ENCODE results near the gene ITGBL1. TPM values are rescaled to one million over a fixed set of nuclear protein-coding genes. Genes with fewer than 3 reads are reported as not detected.

ITGBL1 gene
- total RNA-seq, 1 experiment from 2014 or later = 37.1 TPM

DNA sequence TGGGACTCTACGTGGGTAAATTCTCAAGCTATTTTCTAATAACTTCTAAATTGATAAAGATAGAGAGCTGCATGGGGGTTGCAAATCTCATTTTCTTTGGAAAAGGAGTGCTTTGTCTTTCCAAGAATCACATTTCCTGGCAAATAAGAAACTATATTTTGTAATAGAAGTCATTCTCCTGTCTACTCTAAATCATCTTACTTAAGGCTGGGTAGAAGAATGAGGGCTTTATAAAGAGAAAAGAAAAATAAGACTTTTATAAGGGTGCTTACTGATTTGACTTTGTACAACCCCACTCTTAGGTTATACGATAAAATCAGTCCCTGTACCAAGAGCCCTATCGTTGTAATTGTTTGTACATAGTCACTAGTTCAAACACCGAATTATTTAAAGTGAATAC is 14.9 kb downstream of the ITGBL1 start:
- no TSS peak for BruUV-seq (replicated peaks)
- POLR2A ChIA-PET (ENCODE audit: unreplicated experiment) = no interaction called here
- CTCF ChIA-PET = no interaction called here
- Histone ChIP-seq H3K4me3 (ENCODE audit: low read length) (no peak overlapping the region), H4K20me1 (ENCODE audit: low read length) (no peaks in the 10 kb centered on the region), H3K9me2 (replicated peaks; ENCODE audit: low read length) (no peaks in the 10 kb centered on the region), H3K79me2 (ENCODE audit: low read length) (peaks cover 90% of the 10 kb centered on the region), H3K9ac (ENCODE audit: low read length) (no peak overlapping the region), H3K4me1 (ENCODE audit: insufficient read depth, low read length) (peaks cover 28% of the 10 kb centered on the region), H2AFZ (ENCODE audit: low read length) (no peak overlapping the region), H3K9me3 (ENCODE audit: low read length) (no peaks in the 10 kb centered on the region), H3F3A (ENCODE audit: low read length, unreplicated experiment) (no peaks in the 10 kb centered on the region), H3K27me3 (ENCODE audit: low read length) (no peaks in the 10 kb centered on the region), H3K36me3 (ENCODE audit: low read depth, low read length) (no peaks in the 10 kb centered on the region; the same call in 1 of the 2 replicates), H3K27ac (ENCODE audit: low read length) (no peak overlapping the region), H3K4me2 (ENCODE audit: low read length) (no peak overlapping the region)
- intact Hi-C loops (cut with micrococcal nuclease) = no loop called here
- ATAC-seq (no peak), DNase-seq (no peak)
- TF ChIP-seq, protein P1, sequence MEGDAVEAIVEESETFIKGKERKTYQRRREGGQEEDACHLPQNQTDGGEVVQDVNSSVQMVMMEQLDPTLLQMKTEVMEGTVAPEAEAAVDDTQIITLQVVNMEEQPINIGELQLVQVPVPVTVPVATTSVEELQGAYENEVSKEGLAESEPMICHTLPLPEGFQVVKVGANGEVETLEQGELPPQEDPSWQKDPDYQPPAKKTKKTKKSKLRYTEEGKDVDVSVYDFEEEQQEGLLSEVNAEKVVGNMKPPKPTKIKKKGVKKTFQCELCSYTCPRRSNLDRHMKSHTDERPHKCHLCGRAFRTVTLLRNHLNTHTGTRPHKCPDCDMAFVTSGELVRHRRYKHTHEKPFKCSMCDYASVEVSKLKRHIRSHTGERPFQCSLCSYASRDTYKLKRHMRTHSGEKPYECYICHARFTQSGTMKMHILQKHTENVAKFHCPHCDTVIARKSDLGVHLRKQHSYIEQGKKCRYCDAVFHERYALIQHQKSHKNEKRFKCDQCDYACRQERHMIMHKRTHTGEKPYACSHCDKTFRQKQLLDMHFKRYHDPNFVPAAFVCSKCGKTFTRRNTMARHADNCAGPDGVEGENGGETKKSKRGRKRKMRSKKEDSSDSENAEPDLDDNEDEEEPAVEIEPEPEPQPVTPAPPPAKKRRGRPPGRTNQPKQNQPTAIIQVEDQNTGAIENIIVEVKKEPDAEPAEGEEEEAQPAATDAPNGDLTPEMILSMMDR (conservative IDR thresholded peaks at IDR 0.05; ENCODE audit: low read depth, low read length) = no peak
- TF ChIP-seq EZH2 (IDR thresholded peaks at IDR 0.05; ENCODE audit: low read length, unreplicated experiment) = no peak
- TF ChIP-seq EZH2phosphoT487 (IDR thresholded peaks at IDR 0.05; ENCODE audit: borderline replicate concordance, low read length) = no peak

DNA sequence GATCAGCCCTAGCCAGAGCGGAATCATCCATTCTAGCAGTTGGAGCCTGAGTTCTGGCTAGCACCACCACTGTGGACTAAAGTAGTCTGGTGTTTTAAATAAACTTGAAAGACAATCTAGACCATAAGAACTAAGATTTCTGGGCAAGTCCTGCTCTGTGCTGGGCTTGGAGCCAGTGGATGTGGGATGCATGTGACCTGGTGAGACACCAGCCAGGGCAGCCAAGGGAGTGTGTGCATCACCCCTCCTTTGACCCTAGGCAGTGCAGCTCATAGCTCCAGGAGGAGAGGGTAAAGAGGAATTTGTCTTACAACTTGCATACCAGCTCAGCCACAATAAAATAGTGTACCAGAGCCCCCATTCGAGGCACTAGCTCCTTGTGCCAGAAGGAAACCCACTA is 21.0 kb downstream of the ITGBL1 start:
- no peaks in the 10 kb centered on the region for H3K36me3 ChIP-seq (ENCODE audit: low read depth, low read length)
- DNase-seq = peak; percentile 64
- H4K20me1 ChIP-seq (ENCODE audit: low read length) = no peaks in the 10 kb centered on the region
- no peaks in the 10 kb centered on the region for H3K9me3 ChIP-seq (ENCODE audit: low read length)
- no TSS peak for BruUV-seq (replicated peaks)
- CTCF ChIA-PET = no interaction called here
- intact Hi-C loops (cut with micrococcal nuclease) = no loop called here
- H3F3A ChIP-seq (ENCODE audit: low read length, unreplicated experiment) = no peaks in the 10 kb centered on the region
- no peak overlapping the region for H3K4me2 ChIP-seq (ENCODE audit: low read length)
- H3K9ac ChIP-seq (ENCODE audit: low read length) = no peak overlapping the region
- no peak overlapping the region for H3K27ac ChIP-seq (ENCODE audit: low read length)
- H2AFZ ChIP-seq (ENCODE audit: low read length) = no peak overlapping the region
- peaks cover 16% of the 10 kb centered on the region for H3K4me1 ChIP-seq (ENCODE audit: insufficient read depth, low read length)
- POLR2A ChIA-PET (ENCODE audit: unreplicated experiment) = interaction anchor here (0.7 kb wide), 1 partner anchor 9 kb away, joined by 4 read pairs; no protein-coding TSS in a partner anchor
- no peak for TF ChIP-seq EZH2 (IDR thresholded peaks at IDR 0.05; ENCODE audit: low read length, unreplicated experiment)
- TF ChIP-seq, protein P1 (conservative IDR thresholded peaks at IDR 0.05; ENCODE audit: low read depth, low read length) = no peak
- TF ChIP-seq EZH2phosphoT487 (IDR thresholded peaks at IDR 0.05; ENCODE audit: borderline replicate concordance, low read length) = no peak
- H3K79me2 ChIP-seq (ENCODE audit: low read length) = peaks cover 51% of the 10 kb centered on the region
- H3K4me3 ChIP-seq (ENCODE audit: low read length) = no peak overlapping the region
- ATAC-seq = peak; percentile 67
- no peaks in the 10 kb centered on the region for H3K9me2 ChIP-seq (replicated peaks; ENCODE audit: low read length)
- H3K27me3 ChIP-seq (ENCODE audit: low read length) = no peaks in the 10 kb centered on the region

DNA sequence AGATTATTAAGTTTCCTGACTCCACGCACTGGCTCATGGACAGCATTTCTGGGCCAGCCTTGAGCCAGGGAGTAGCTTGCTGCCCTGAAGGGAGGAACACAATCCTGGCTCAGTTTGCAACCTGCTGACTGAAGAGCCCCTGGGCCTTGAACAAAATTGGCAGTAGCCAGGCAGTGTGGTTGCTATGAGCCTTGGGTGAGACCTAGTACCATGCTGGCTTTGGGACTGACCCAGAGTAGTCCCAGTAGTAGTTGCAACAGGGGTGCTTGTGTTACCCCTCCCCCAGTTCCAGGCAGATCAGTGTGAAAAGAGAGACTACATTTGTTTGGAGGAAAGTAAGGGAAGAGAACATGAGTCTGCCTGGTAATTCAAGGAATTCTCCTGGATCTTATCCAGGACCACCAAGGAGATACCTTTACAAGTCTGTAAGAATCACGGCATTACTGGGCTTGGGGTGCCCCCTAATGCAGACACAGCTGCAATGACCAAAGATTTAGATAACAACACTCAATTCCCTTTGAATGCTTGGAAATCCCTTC is 22.0 kb downstream of the ITGBL1 start:
- peaks cover 41% of the 10 kb centered on the region for H3K79me2 ChIP-seq (ENCODE audit: low read length)
- ChIA-PET CTCF (no interaction called here), POLR2A (ENCODE audit: unreplicated experiment) (no interaction called here)
- no peaks in the 10 kb centered on the region for H4K20me1 ChIP-seq (ENCODE audit: low read length)
- intact Hi-C loops (cut with micrococcal nuclease) = no loop called here
- no peaks in the 10 kb centered on the region for H3K27me3 ChIP-seq (ENCODE audit: low read length)
- BruUV-seq (replicated peaks) = no TSS peak
- no peak overlapping the region for H3K4me2 ChIP-seq (ENCODE audit: low read length)
- ATAC-seq (peak; percentile 18; the same call in 1 of the 2 replicates), DNase-seq (peak; percentile 37)
- peaks cover 16% of the 10 kb centered on the region for H3K4me1 ChIP-seq (ENCODE audit: insufficient read depth, low read length)
- no peak overlapping the region for H3K4me3 ChIP-seq (ENCODE audit: low read length)
- H3K9me3 ChIP-seq (ENCODE audit: low read length) = no peaks in the 10 kb centered on the region
- no peak overlapping the region for H3K27ac ChIP-seq (ENCODE audit: low read length)
- no peaks in the 10 kb centered on the region for H3K36me3 ChIP-seq (ENCODE audit: low read depth, low read length)
- no peak overlapping the region for H3K9ac ChIP-seq (ENCODE audit: low read length)
- no peaks in the 10 kb centered on the region for H3F3A ChIP-seq (ENCODE audit: low read length, unreplicated experiment)
- TF ChIP-seq EZH2phosphoT487 (IDR thresholded peaks at IDR 0.05; ENCODE audit: borderline replicate concordance, low read length) = no peak
- TF ChIP-seq, protein P1 (conservative IDR thresholded peaks at IDR 0.05; ENCODE audit: low read depth, low read length) = peak; percentile 46
- no peaks in the 10 kb centered on the region for H3K9me2 ChIP-seq (replicated peaks; ENCODE audit: low read length)
- H2AFZ ChIP-seq (ENCODE audit: low read length) = no peak overlapping the region
